B cell (primary cell): ENCODE data around the gene MCUB.

Experiments
- CTCF ChIP-seq: fragments of 200-600 bp; IDR thresholded peaks from one replicate; pipeline ENCODE4 v1.8.0; 2022; ENCODE audit warnings: antibody characterized with exemption, mild to moderate bottlenecking
- EZH2 ChIP-seq: IDR thresholded peaks from 2 replicates; pipeline ENCODE4 v1.6.1; 2012; ENCODE audit warnings: borderline replicate concordance, low read depth, mild to moderate bottlenecking, moderate library complexity, low read length; ENCODE audit not compliant: insufficient read depth, poor library complexity, severe bottlenecking

GRCh38 chr4:109733728-109734127 lies 173.7 kb downstream of the MCUB start:
- TF ChIP-seq CTCF (no peak), EZH2 (no peak)
